ENCODE results near the gene PPM1B. TPM values are rescaled to one million over a fixed set of nuclear protein-coding genes. Genes with fewer than 3 reads are reported as not detected.

Gene PPM1B
- total RNA-seq (2014; rRNA removed; shearing (Covaris generic)) (17.4 and 24.4 TPM in 2 replicates), polyA plus RNA-seq (2016; fragmentation: Nextera tagmentation; extraction: Ambion mirVana) (19.7 and 23.1 TPM in 2 replicates)

- 1 to 2% methylated on average over 30 to 49 of the region's 49 CpGs for WGBS, 2 experiments (ENCODE audit: low coverage in 1 of 2, low lambda C conversion rate in 2 of 2, missing lambda C conversion rate in 2 of 2)
- Histone ChIP-seq H4K20me1 (ENCODE audit: insufficient read depth) (peaks cover 12% of the 10 kb centered on the region; the same call in 1 of the 2 replicates), H3K27me3 (replicated peaks; ENCODE audit: insufficient read depth) (no peaks in the 10 kb centered on the region), H3K4me2 (ENCODE audit: unreplicated experiment) (peak within 1 kb of the TSS; percentile 99), H3K4me1 (ENCODE audit: insufficient read depth) (peaks cover 28% of the 10 kb centered on the region), H3K9me2 (ENCODE audit: insufficient read depth) (no peaks in the 10 kb centered on the region), H3K36me3 (ENCODE audit: low read depth) (no peaks in the 10 kb centered on the region), H3K4me3 (peak within 1 kb of the TSS; percentile 91), H3K9ac (peak within 1 kb of the TSS; percentile 90), H3K79me2 (ENCODE audit: insufficient read depth) (peaks cover 44% of the 10 kb centered on the region), H3K9me3 (ENCODE audit: low read depth) (no peaks in the 10 kb centered on the region), H2AFZ (peak within 1 kb of the TSS; percentile 95), H3F3A (ENCODE audit: insufficient read depth) (peaks cover 31% of the 10 kb centered on the region), H3K27ac (peak within 1 kb of the TSS; percentile 97)
- DNase-seq, result no peak
- in situ Hi-C loops (cut with MboI), result no loop called here
- TF ChIP-seq EZH2 (IDR thresholded peaks at IDR 0.05; ENCODE audit: insufficient read depth, poor library complexity, severe bottlenecking) (no peak), EZH2phosphoT487 (IDR thresholded peaks at IDR 0.05; ENCODE audit: insufficient read depth, low read depth) (no peak)
Observed at GRCh38 chr2:44168681-44169154, at the start of gene PPM1B. PPM1B (plus strand) TSS chr2:44168875; CDS start chr2:44201200, 32,325 bp downstream.

- TF ChIP-seq EZH2phosphoT487 (IDR thresholded peaks at IDR 0.05; ENCODE audit: insufficient read depth, low read depth), result no peak
- no peak for TF ChIP-seq EZH2 (IDR thresholded peaks at IDR 0.05; ENCODE audit: insufficient read depth, poor library complexity, severe bottlenecking)
Observed at GRCh38 chr2:44119878-44120277, 48.8 kb upstream of the PPM1B start.

GRCh38 chr2:44120428-44120827 is 48.2 kb upstream of the PPM1B start:
- H3K4me2 ChIP-seq (ENCODE audit: unreplicated experiment), result peak overlapping the region; percentile 52
- TF ChIP-seq EZH2 (IDR thresholded peaks at IDR 0.05; ENCODE audit: insufficient read depth, poor library complexity, severe bottlenecking), result no peak
- no peak for TF ChIP-seq EZH2phosphoT487 (IDR thresholded peaks at IDR 0.05; ENCODE audit: insufficient read depth, low read depth)
- H3F3A ChIP-seq (ENCODE audit: insufficient read depth), result peaks cover 6% of the 10 kb centered on the region
- H4K20me1 ChIP-seq (ENCODE audit: insufficient read depth), result no peaks in the 10 kb centered on the region
- H3K27ac ChIP-seq, result peak overlapping the region; percentile 35
- no peak overlapping the region for H2AFZ ChIP-seq
- H3K27me3 ChIP-seq (replicated peaks; ENCODE audit: insufficient read depth), result no peaks in the 10 kb centered on the region
- H3K9me2 ChIP-seq (ENCODE audit: insufficient read depth), result no peaks in the 10 kb centered on the region
- H3K9me3 ChIP-seq (ENCODE audit: low read depth), result no peaks in the 10 kb centered on the region
- DNase-seq, result peak; percentile 95
- in situ Hi-C loops (cut with MboI), result no loop called here
- 0 to 3% methylated on average over 2 of the region's 2 CpGs for WGBS, 2 experiments (ENCODE audit: low coverage in 1 of 2, low lambda C conversion rate in 2 of 2, missing lambda C conversion rate in 2 of 2)
- H3K36me3 ChIP-seq (ENCODE audit: low read depth), result no peaks in the 10 kb centered on the region
- H3K79me2 ChIP-seq (ENCODE audit: insufficient read depth), result no peaks in the 10 kb centered on the region
- no peak overlapping the region for H3K4me3 ChIP-seq
- H3K4me1 ChIP-seq (ENCODE audit: insufficient read depth), result peaks cover 13% of the 10 kb centered on the region
- no peak overlapping the region for H3K9ac ChIP-seq

More at GRCh38 chr2:44119878-44120277, 48.8 kb upstream of the PPM1B start:
- in situ Hi-C loops (cut with MboI), result no loop called here
- 0 out of 2 replicates have a peak overlapping the region, but pooled peaks have one; percentile 11 for H3K27ac ChIP-seq
- no peaks in the 10 kb centered on the region for H3K27me3 ChIP-seq (replicated peaks; ENCODE audit: insufficient read depth)
- peak overlapping the region; percentile 52 for H3K4me2 ChIP-seq (ENCODE audit: unreplicated experiment)
- H3K9me3 ChIP-seq (ENCODE audit: low read depth), result no peaks in the 10 kb centered on the region
- no peaks in the 10 kb centered on the region for H4K20me1 ChIP-seq (ENCODE audit: insufficient read depth)
- peaks cover 13% of the 10 kb centered on the region for H3K4me1 ChIP-seq (ENCODE audit: insufficient read depth)
- no peak overlapping the region for H3K9ac ChIP-seq
- no peaks in the 10 kb centered on the region for H3K9me2 ChIP-seq (ENCODE audit: insufficient read depth)
- DNase-seq, result peak; percentile 19
- H3F3A ChIP-seq (ENCODE audit: insufficient read depth), result peaks cover 6% of the 10 kb centered on the region
- no peaks in the 10 kb centered on the region for H3K79me2 ChIP-seq (ENCODE audit: insufficient read depth)
- no peak overlapping the region for H3K4me3 ChIP-seq
- H2AFZ ChIP-seq, result no peak overlapping the region
- no peaks in the 10 kb centered on the region for H3K36me3 ChIP-seq (ENCODE audit: low read depth)

- Histone ChIP-seq H3K9me2 (ENCODE audit: insufficient read depth) (no peaks in the 10 kb centered on the region), H3K9me3 (ENCODE audit: low read depth) (no peaks in the 10 kb centered on the region), H2AFZ (no peak overlapping the region), H3K79me2 (ENCODE audit: insufficient read depth) (no peaks in the 10 kb centered on the region), H3K4me3 (no peak overlapping the region), H3K9ac (no peak overlapping the region), H3K4me2 (ENCODE audit: unreplicated experiment) (no peak overlapping the region), H3K36me3 (ENCODE audit: low read depth) (no peaks in the 10 kb centered on the region), H3K27ac (no peak overlapping the region), H3K27me3 (replicated peaks; ENCODE audit: insufficient read depth) (no peaks in the 10 kb centered on the region), H3K4me1 (ENCODE audit: insufficient read depth) (peaks cover 13% of the 10 kb centered on the region), H4K20me1 (ENCODE audit: insufficient read depth) (no peaks in the 10 kb centered on the region), H3F3A (ENCODE audit: insufficient read depth) (peaks cover 6% of the 10 kb centered on the region)
- in situ Hi-C loops (cut with MboI), result no loop called here
- no peak for DNase-seq
- WGBS, 2 experiments (ENCODE audit: low coverage in 1 of 2, low lambda C conversion rate in 2 of 2, missing lambda C conversion rate in 2 of 2), result 86 to 90% methylated on average over 3 of the region's 3 CpGs
- no peak for TF ChIP-seq EZH2 (IDR thresholded peaks at IDR 0.05; ENCODE audit: insufficient read depth, poor library complexity, severe bottlenecking)
- TF ChIP-seq EZH2phosphoT487 (IDR thresholded peaks at IDR 0.05; ENCODE audit: insufficient read depth, low read depth), result no peak
Observed at GRCh38 chr2:44121899-44122298, 46.8 kb upstream of the PPM1B start.

All from GM23248 (cell line).